GM21786 (cell line): Measurements from ENCODE around the gene CSF1R.
"Not testable (repeated sequence)": the region's sequence is repeated elsewhere in the genome, so short reads cannot be mapped to it uniquely, and the experiment has no call there.

Source experiments
- ATAC-seq: cut with Tn5 transposase; IDR thresholded peaks from one replicate; pipeline ENCODE4 v1.9.1; 2021; ENCODE audit not compliant: unreplicated experiment

Gene CSF1R

DNA sequence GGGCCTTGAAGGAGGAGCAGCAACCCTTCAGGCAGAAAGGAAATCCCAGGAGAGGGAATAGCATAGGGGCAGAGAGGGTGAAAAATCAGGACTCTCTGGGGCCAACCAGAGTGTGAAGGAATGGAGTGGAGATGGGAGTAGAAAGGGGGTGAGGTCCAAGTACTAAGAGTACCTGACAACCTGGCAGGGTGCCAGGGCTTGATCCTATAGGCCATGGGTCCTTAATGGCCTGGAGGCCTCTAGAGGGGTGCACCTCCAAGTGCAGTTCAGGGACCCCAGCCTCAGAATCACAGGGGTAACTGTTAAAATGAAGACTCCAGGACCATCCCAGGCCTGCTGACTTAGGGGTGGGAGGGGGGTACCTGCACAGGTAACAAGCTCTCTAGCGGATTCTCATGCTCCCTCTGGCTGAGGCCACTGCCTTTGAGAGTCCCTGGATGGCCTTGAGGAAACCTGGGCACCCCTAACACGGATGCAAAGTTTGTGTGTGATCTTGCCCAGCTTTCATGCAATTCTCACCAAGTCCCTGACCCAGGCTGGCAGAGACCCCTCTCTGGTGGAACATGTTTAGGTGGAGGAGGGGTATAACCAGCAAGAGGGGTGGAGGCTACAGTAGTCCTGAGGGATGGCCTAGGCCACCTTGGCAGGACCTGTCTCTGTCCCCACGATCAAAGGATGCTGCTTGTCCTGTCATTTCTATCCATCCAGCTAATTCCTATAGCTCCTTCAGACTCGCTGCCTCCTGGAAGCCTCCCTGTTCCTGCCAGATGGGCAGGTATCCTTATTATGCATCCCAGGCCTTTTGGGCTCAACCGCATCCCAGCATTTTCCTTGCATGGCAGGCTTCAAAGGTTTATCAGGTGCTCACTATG, 17.6 kb upstream of the CSF1R start:
- ATAC-seq, result no peak

DNA sequence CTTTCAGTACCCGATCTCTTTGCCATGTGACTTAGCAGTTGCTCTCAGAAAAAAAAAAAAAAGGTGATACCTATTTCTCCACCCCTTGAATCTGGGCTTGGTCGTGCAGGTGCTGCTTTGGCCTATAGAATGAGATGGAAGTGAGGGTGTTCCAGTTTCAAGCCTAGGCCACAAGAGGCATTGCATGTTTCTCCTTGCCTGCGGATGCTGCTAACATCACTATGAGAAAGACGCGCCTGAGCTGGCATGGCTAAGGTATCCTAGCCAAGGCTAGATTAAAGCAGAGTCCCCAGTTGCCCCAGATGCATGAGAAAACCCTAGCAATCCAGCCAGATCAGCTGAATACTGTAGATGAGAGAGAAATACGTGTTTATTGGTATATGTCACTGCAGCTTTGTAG, 14.7 kb upstream of the CSF1R start:
- ATAC-seq, result no peak

DNA sequence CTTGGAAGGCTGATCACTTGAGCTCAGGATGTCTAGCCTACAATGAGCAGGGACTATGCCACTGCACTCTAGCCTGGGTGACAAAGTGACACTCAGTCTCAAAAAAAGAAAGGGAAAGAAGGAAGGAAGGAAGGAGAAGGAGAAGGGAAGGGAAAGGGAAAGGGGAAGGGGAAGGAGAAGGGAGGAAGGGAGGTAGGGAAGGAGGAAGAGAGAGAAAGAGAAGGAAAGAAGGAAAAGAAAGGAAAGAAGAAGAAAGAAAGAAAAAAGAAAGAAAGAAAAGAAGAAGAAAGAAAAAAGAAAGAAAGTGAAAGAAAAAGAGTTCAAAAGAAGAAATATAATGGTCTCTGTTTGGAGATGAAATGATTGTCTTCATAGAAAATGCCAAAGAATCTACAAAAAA, 10.8 kb upstream of the CSF1R start:
- ATAC-seq, result no peak

DNA sequence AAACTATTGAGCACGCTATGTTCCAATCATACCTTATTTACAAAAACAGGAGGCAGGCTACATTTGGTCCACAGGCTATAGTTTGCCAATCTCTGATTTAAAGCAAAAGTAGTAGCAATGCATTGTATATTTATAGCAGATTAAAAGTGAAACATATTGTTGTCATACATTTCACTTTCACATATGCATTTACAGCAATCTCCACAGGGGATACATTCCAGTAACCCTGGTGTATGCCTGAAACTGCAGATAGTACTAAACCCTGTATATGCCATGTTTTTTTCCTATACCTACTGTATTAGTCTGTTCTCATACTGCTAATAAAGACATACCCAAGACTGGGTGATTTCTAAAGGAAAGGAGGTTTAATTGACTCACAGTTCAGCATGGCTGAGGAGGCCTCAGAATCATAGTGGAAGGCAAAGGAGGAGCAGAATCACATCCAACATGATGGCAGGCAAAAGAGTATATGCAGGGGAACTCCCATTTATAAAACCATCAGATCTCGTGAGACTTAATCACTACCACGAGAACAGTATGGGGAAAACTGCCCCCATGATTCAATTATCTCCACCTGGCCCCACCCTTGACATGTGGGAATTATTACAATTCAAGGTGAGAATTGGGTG, 5.9 kb upstream of the CSF1R start:
- ATAC-seq, result peak; percentile 96

DNA sequence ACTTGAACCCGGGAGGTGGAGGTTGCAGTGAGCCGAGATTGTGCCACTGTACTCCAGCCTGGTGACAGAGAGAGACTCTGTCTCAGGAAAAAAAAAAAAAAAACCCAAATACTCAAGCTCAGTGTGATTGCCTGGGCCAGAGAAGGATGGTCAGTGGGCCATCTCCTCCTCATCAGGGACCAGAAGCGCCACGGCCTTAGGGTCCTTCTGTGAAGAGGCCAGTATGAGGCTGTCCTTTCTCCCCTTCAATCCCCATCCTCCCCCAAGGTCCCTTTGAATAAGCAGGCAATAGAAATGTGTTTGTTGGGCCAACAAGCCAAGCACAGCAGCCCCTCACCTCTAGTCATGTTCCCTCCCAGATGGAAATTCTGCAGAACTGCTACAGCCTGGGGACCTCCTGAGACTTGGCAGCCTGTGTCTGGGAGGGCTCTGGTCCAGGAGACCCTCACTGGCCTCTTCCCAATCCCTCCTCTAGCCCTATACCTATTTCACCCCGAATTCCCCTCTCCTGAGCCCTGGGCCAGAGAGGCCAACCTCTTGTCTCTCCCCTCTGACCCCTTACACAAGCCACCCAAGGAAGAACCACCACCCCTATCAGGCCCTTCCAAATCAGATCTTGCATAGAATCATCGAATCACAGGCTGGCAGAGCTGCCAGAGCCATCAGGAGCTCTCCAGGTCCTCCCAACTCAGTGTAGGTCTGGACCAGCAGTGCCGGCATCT, 1.0 kb downstream of the CSF1R start:
- ATAC-seq, result no peak

DNA sequence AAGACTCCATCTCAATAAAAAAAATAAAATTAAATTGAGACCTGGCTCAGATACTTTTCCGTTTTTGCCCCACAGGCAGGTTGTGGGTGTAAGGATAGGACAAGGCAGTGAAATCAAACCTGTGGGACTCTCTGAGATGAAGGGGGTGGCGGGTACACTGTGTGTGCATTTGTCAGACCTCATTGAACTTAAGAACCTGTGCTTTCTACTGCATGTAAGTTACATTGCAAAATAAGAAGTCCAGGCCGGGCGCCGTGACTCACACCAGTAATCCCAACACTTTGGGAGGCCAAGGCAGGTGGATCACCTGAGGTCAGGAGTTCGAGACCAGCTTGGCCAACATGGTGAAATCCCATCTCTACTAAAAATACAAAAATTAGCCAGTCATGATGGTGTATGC, 1.6 kb downstream of the CSF1R start:
- ATAC-seq, result not testable (repeated sequence)

DNA sequence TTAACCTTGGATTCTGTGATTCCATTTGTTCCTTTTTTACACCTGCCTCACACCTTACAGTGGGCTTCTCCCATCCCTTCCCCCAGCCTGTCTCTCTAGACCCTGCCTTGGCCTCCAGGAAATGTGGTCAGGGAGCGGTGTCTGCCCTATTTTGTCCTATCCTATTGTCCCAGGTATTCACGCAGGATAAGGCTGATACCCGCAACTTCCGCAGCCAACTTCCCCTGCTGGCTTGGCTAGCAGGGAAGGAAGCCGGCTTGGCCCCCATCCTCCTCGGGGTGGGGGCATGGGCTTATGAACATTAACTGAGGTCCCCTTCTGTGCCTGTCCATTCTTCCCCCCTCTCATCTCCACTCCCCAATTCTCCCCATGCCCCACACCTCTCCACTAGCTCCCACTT, 3.5 kb downstream of the CSF1R start:
- ATAC-seq, result no peak

DNA sequence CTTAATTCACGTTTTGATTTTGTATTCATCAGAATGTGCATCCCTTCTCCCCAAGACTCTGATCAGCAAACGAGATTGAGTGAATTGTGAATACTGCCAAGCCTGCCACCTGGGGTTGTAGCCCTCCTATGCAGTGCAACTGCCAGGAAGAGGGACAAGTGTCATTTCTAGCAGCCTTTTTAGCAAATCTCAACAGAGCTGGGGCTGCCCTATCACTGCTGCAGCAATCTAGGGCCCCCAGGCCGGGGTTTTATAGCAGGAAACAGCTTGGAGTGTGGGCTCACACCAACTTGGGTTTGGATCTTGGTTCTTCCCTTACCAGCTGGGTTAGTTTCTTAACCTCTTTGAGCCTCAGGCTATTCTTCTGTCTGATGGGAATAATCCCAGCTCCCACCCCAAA, 4.0 kb downstream of the CSF1R start:
- peak; percentile 16 for ATAC-seq

DNA sequence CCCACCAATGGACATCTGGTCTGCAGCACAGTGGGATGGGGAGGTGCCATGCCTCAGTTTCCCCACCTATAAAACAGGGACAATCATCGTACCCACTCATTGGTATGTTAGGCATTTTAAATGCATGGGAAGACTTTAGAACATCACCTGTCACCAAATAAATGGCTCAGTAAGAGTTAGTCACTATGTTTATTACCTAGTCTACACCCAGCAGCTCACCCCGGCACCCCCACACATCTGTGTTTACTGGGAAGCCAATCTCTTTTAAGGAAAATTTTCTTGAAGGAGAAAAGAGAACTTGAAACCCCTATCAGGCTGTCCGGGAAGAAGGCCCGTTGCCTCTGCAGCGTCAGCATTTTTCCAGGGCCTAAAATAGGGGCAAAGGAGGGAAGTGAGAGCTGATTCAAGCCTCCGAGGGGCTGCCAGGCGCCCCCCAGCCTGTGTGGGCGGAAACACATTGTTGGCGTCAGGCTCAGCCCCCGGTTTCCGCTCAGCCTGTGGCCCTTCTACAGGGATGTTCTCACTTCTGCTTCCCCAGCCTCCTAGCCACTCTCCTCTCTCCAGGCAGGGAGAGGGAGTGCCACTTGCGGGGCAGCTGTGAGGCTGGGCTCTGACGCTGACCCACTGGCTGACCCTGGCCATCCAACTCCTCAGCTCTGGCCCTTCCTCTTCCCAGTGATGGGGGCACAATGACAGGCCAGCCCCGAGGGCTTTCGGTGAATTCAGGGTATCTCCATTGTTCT, 4.6 kb downstream of the CSF1R start:
- ATAC-seq, result peak; percentile 94

DNA sequence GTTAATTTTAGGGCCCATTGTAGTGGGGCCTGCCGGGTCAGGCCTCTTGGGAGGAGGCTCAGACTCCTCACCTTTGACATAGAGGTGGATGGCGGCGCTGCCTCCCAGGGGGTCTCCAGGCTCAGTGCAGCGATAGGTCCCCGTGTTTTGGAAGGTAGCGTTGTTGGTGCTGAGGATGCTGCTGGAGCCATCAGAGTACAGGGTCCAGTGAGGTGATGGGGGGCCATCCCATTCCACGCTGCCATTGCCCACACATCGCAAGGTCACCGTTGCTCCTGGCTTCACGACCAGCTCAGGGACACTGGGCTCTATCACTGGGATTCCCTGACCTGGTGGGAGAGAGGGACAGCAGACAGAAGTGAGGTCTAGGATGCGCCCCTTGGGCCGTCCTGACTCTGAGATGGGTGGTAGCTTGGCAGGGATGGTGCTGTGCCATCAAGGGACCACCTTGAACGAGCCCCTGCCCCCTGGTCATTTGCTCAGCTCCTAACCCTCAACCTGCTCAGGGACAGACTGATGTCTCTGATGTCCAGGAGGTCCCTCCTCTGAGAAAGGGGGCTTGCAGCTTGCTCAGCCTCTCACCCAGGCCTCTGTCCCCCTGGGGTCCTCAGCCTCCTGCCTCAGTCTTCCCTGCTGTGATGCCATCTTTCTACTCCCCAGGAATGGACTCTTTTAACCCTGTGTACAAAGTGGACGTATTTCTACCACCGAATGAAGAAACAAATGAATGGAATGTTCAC, 5.5 kb downstream of the CSF1R start:
- ATAC-seq, result no peak

DNA sequence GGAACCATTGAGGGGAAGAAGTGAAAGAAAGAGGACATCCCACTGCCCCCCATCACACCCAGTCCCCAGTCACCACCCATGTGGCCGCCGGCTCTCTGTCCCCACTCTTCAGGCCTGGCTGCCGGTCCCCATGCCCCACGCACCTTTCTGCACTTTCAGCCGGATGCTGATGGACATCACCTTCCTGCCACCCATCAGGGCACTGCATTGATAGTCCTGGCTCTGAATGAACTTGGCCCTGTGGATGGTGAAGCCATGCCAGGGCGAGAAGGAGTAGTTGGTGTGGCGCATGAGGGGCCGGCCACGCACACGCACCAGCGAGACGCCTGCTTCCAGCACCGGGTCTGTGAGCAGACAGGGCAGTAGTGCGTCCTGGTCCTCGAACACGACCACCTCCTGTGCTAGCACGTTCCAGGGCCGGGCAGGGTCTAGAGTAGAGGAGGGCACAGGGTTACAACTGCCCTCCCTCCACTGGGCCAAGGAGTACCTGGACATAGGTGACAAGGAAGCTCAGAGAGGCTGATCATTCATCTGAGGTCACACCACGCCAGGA, 6.4 kb downstream of the CSF1R start:
- ATAC-seq, result no peak

DNA sequence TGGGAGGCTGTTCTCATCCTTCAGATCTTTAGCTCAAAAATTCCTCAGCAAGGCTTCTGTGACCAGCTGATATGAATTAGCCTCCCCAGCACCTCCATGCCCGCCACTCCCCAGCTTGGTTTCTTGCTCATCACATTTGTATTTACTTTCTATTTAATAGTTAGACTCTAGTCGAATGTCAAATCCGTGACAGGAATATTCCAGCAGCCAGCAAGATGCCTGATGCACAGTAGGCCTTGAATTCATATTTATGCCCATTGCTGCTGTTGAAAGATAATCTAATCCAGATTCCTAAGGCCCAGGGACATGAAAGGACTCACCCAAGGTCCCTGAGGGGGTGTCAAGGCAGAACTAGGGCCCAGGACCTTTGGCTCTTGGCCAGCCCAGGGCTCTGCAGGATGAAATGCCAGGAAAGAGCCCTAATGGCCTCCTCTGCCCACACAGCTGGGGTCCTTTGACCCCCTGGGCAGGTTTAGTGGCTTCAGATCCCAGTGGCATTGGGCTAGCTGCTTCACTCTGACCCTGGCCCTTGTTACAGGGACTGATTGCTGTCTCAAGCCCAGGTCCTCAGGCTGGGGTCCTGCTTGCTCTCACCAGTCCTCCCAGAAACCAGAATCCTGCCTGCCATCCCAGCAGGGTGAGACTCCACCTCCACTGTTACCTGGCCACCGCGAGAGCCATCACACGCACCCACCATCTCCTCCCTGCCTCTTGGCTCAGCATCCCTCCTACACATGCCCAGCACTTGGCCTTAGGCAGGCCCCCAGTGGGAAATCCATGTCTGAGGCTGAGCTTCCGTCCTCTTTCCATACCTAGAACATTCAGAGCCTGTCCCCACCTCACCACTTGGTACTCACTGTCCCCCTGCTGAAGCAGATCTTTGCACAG, 7.3 kb downstream of the CSF1R start:
- ATAC-seq, result no peak

DNA sequence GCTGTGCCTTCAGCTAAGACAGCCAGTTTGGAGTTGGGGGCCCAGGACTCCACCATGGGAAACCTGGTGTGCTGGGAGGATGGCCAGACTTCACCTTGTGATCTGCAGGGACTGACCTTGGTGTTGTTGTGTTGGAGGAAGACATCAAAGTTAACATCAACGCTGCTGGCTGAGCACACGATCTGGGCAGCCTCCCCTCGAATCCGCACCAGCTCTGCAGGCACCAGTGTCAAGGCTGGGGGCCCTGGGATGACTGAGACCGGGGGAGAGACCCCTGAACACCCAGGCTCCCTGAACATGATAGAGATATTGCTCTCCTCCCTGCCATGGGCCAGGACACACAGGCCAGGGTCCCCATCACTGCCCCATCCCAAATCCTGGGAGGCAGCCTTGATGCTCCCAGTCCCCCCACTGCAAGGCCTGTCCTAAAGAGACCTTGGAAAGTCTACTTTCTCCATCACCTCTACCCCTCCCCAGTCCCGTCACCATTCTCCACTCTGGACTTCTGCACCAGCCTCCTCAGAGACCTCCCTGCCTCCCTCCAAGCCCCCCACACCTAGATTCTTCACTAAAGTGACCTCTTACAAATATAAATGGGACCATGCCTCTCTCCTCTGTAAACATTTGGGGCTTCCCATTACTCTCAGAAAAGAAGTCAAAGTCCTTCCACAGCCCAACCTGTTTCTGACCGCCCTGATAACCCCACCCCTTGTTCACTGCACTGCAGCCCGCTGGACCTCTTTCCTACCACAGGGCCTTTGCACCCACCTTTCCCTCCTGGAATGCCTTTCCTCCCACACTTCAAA, 8.2 kb downstream of the CSF1R start:
- ATAC-seq, result no peak

DNA sequence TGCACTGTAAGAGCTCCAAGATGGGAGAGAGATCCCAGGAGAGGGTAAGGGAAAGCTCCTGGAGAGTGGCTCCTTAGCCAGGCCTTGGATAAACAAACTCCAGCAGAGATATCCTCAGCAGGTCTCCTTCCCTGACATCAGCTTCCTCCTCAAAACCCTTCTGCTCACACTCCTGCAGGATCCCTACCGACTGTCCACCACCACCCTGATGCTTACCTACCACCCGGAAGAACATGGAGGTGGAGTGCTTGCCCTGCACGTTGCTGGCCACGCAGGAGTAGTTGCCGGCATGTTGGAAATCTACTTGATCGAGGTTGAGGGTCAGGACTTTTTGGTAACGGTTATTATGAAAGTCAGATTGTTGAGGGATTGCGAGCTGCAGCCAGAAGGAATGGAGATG, 9.3 kb downstream of the CSF1R start:
- ATAC-seq, result no peak

DNA sequence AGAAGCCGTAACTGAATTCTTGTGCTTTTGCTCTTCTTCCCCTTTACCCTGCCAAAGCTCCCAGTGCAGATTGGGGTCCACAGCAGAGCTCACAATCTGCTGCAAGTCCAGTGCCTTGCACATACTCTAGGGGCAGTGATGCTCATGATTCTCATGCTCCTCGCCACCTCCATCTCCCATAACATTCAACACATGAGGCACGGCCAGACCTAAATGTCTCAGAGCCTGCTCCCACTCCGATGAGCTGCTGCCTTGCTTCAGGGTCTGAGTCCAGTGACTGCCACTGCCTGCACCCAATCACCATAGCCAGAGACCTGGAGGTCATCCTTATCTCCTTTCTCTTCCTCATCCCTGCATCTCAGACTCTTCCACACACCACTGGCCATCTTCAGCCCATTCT, 10.5 kb downstream of the CSF1R start:
- ATAC-seq, result no peak

DNA sequence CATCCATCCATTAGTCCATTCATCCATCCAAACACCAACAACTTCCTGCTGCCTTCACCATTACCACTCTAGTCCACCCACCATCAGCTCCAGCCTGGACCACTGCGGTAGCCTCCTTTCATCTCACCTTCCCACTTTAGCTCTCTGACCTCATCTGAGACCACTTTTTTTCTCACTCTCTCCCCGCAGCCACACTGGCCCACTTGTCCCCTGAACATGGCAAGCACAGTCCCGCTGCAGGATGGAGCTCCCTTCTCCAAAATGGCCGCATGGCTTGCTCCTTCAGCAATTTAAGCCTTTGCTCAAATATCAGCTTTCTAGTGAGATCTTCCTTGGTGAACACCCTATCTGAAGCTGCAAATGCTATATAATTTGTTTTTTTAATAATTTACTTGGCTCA, 11.1 kb downstream of the CSF1R start:
- ATAC-seq, result no peak

DNA sequence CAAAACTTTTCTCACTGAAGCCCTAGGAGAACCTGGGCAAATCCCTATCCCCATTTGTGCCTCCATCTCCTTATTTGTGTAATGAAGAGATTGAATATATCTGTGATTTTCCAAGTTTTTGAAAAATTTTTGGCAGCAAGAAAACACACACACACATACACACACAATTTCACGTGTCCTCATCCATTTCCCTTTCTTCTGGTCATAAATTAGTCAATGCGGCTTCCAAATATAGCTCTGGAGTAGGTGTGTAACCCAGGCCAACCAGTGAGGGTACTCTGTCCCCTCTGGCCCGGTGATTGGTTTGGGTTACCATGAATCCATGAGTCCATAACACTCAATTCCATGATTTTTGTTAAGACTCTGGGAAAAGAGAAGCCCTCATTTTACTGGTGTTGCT, 12.7 kb downstream of the CSF1R start:
- no peak for ATAC-seq

DNA sequence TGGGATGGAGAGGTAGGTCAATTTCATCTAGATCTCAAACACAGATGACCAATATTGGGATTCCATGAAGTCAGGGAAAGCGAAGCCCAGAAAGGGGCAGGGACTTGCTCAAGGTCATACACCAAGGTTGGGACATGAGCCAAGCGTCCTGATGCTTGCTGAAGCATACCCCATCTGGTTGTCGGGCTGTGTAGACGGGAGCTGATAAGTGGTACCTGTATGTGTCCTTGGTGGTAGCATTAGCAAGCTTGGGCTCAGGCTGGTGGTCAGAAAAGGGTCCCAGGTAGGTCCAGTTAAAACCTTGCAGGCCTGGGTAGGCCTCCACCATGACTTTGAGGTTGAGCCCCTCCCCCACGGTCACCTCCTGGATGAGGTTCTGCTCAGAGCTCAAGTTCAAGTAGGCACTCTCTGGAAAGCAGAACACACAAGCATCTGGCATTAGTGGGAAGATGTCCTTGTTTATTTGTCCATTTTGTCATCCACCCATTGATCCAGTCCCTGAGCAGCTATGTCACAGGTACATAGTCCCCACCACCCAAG, 13.2 kb downstream of the CSF1R start:
- ATAC-seq, result no peak
